OCI-LY1 (cell line): Measurements from ENCODE around the gene B4GALNT2.

Experiments
- EZH2 ChIP-seq: fragments of 200-600 bp; sonication (generic), shearing (Covaris generic); IDR thresholded peaks from 2 replicates; pipeline ENCODE4 v1.8.0; 2017; ENCODE audit warnings: borderline replicate concordance, mixed run types, mild to moderate bottlenecking, antibody characterized with exemption, low read length, moderate library complexity, mixed read lengths
- TF ChIP-seq, protein P1 (sequence below): fragments of 200-600 bp; sonication (generic), shearing (Covaris generic); IDR thresholded peaks from 2 replicates; pipeline ENCODE4 v1.5.1; 2017; ENCODE audit warnings: mild to moderate bottlenecking, antibody characterized with exemption, low read length, moderate library complexity, mixed read lengths

DNA sequence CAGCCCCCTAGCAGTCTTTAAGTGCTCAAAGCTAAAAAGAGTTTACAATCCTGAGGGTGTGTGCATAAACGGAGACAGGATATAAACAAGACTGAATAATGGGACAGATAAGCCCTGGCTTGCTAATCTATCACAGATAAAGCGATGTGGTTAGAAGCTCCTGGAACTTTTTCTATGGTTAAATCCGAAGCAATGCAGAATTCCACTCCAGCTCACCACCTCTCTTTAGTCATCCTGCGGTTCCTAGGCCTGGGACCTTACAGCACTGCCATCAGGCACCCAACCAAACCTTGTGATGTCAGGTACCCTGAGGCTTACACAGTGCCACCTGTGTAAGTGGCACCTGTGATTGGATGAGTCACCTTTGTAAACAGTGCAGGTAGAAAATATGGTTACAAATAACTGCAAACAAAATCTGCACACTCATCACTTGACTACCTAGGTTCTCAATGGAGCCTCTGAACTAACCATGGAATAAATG is 31.5 kb upstream of the B4GALNT2 start:
- TF ChIP-seq EZH2 = no peak
- TF ChIP-seq, protein P1, sequence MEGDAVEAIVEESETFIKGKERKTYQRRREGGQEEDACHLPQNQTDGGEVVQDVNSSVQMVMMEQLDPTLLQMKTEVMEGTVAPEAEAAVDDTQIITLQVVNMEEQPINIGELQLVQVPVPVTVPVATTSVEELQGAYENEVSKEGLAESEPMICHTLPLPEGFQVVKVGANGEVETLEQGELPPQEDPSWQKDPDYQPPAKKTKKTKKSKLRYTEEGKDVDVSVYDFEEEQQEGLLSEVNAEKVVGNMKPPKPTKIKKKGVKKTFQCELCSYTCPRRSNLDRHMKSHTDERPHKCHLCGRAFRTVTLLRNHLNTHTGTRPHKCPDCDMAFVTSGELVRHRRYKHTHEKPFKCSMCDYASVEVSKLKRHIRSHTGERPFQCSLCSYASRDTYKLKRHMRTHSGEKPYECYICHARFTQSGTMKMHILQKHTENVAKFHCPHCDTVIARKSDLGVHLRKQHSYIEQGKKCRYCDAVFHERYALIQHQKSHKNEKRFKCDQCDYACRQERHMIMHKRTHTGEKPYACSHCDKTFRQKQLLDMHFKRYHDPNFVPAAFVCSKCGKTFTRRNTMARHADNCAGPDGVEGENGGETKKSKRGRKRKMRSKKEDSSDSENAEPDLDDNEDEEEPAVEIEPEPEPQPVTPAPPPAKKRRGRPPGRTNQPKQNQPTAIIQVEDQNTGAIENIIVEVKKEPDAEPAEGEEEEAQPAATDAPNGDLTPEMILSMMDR = no peak
